GM19452 (cell line): Measurements from ENCODE around the gene INAFM2.

ENCODE experiments used
- ATAC-seq: cut with Tn5 transposase; IDR thresholded peaks from one replicate; pipeline ENCODE4 v1.9.1; 2021; ENCODE audit not compliant: unreplicated experiment

The INAFM2 gene

GRCh38 chr15:40342416-40343320 is 19.2 kb downstream of the INAFM2 start:
- no peak for ATAC-seq

- ATAC-seq = no peak
Measured at GRCh38 chr15:40343512-40343911, 20.0 kb downstream of the INAFM2 start.

- no peak for ATAC-seq
Measured at GRCh38 chr15:40344217-40344616, 20.7 kb downstream of the INAFM2 start.

- ATAC-seq = no peak
Measured at GRCh38 chr15:40344631-40345120, 21.2 kb downstream of the INAFM2 start.

GRCh38 chr15:40345225-40345866 is 21.9 kb downstream of the INAFM2 start:
- ATAC-seq = no peak

GRCh38 chr15:40345867-40346578 is 22.5 kb downstream of the INAFM2 start:
- ATAC-seq = no peak

- no peak for ATAC-seq
Measured at GRCh38 chr15:40346579-40347558, 23.4 kb downstream of the INAFM2 start.

- no peak for ATAC-seq
Measured at GRCh38 chr15:40347559-40348473, 24.3 kb downstream of the INAFM2 start.

- ATAC-seq = no peak
Measured at GRCh38 chr15:40348474-40348870, 25.0 kb downstream of the INAFM2 start.

GRCh38 chr15:40349163-40349562 is 25.7 kb downstream of the INAFM2 start:
- ATAC-seq = no peak

GRCh38 chr15:40352281-40352901 is 28.9 kb downstream of the INAFM2 start:
- no peak for ATAC-seq

- no peak for ATAC-seq
Measured at GRCh38 chr15:40353697-40354096, 30.2 kb downstream of the INAFM2 start.

GRCh38 chr15:40354408-40355171 is 31.1 kb downstream of the INAFM2 start:
- no peak for ATAC-seq

GRCh38 chr15:40355976-40356585 is 32.6 kb downstream of the INAFM2 start:
- ATAC-seq = no peak

GRCh38 chr15:40357246-40357645 is 33.8 kb downstream of the INAFM2 start:
- no peak for ATAC-seq

- peak; percentile 78 for ATAC-seq
Measured at GRCh38 chr15:40357723-40358470, 34.4 kb downstream of the INAFM2 start, which contains the start of gene DISP2. Gene DISP2 (plus strand): TSS chr15:40358219. CDS start chr15:40358322, 103 bp downstream.
